Neural cell (in vitro differentiated cells): ENCODE results near the gene PLK3. TPM values are rescaled to one million over a fixed set of nuclear protein-coding genes. Genes with fewer than 3 reads are reported as not detected.

Experiments
- H2AFZ ChIP-seq: fragments of 200-600, 300-800 bp; sonication (generic), shearing (Covaris generic); 2 replicates; pipeline ENCODE4 v1.6.0; 2014; ENCODE audit warnings: low read depth, mild to moderate bottlenecking, antibody characterized with exemption, low read length, moderate library complexity
- H3F3A ChIP-seq: fragments of 200-600 bp; shearing (Covaris generic); 2 replicates; pipeline ENCODE4 v1.6.1; 2016; ENCODE audit warnings: mild to moderate bottlenecking, moderate library complexity, mixed read lengths, antibody characterized with exemption, low read length; ENCODE audit not compliant: insufficient read depth, poor library complexity, severe bottlenecking
- H3K27ac ChIP-seq: fragments of 200-600, 300-800 bp; sonication (generic), shearing (Covaris generic); 2 replicates; pipeline ENCODE4 v1.5.1; 2014; ENCODE audit warnings: mild to moderate bottlenecking, low read length, moderate library complexity
- H3K27me3 ChIP-seq: fragments of 300-800, 200-600 bp; sonication (generic), shearing (Covaris generic); 2 replicates; pipeline ENCODE4 v1.6.0; 2014; ENCODE audit warnings: mild to moderate bottlenecking, low read depth, low read length, moderate library complexity; ENCODE audit not compliant: insufficient read depth
- H3K36me3 ChIP-seq: fragments of 300-800, 200-600 bp; sonication (generic), shearing (Covaris generic); 2 replicates; pipeline ENCODE4 v1.5.1; 2014; ENCODE audit warnings: mild to moderate bottlenecking, antibody characterized with exemption, low read length, moderate library complexity; ENCODE audit not compliant: insufficient read depth
- H3K4me2 ChIP-seq: fragments of 300-800, 200-600 bp; sonication (generic), shearing (Covaris generic); 2 replicates; pipeline ENCODE4 v1.6.0; 2014; ENCODE audit warnings: mild to moderate bottlenecking, low read length
- H3K4me3 ChIP-seq: fragments of 300-800, 200-600 bp; sonication (generic), shearing (Covaris generic); 2 replicates; pipeline ENCODE4 v1.5.1; 2014; ENCODE audit warnings: mild to moderate bottlenecking, low read length, moderate library complexity
- H3K79me2 ChIP-seq: fragments of 200-600 bp; shearing (Covaris generic); replicated peaks from 2 replicates; pipeline ENCODE4 v1.6.0; 2014; ENCODE audit warnings: mild to moderate bottlenecking, low read length, moderate library complexity; ENCODE audit not compliant: insufficient read depth
- H3K9ac ChIP-seq: fragments of 300-800, 200-600 bp; sonication (generic), shearing (Covaris generic); 2 replicates; pipeline ENCODE4 v1.6.1; 2016; ENCODE audit warnings: mild to moderate bottlenecking, low read length, mixed read lengths
- H3K9me2 ChIP-seq: fragments of 200-600 bp; shearing (Covaris generic); 2 replicates; pipeline ENCODE4 v1.6.1; 2016; ENCODE audit warnings: mild to moderate bottlenecking, low read length, mixed read lengths; ENCODE audit not compliant: insufficient read depth
- H3K9me3 ChIP-seq: fragments of 200-600, 300-800 bp; sonication (generic), shearing (Covaris generic); 2 replicates; pipeline ENCODE4 v1.6.1; 2016; ENCODE audit warnings: mild to moderate bottlenecking, mixed run types, low read length, moderate library complexity, mixed read lengths
- H4K20me1 ChIP-seq: fragments of 200-600 bp; shearing (Covaris generic); 2 replicates; pipeline ENCODE4 v1.6.1; 2016; ENCODE audit warnings: mild to moderate bottlenecking, mixed run types; ENCODE audit not compliant: insufficient read depth
- CTCF ChIP-seq: fragments of 450-650 bp; IDR thresholded peaks from 2 replicates; pipeline ENCODE4 v1.5.1; 2014; ENCODE audit warnings: antibody characterized with exemption, mild to moderate bottlenecking, moderate library complexity; ENCODE audit not compliant: poor library complexity, severe bottlenecking
- EP300 ChIP-seq: fragments of 450-650 bp; conservative IDR thresholded peaks from 2 replicates; pipeline ENCODE4 v1.6.1; 2014; ENCODE audit warnings: antibody characterized with exemption, mild to moderate bottlenecking, moderate library complexity; ENCODE audit not compliant: poor library complexity, severe bottlenecking
- EZH2 ChIP-seq: fragments of 200-600, 300-800 bp; shearing (Covaris generic), sonication (generic); IDR thresholded peaks from 2 replicates; pipeline ENCODE4 v1.6.1; 2014; ENCODE audit warnings: antibody characterized with exemption, low read length, borderline replicate concordance, mild to moderate bottlenecking; ENCODE audit not compliant: insufficient read depth, poor library complexity, severe bottlenecking
- MXI1 ChIP-seq: fragments of 450-650 bp; conservative IDR thresholded peaks from 2 replicates; pipeline ENCODE4 v1.6.1; 2014; ENCODE audit warnings: antibody characterized with exemption, mild to moderate bottlenecking; ENCODE audit not compliant: poor library complexity, severe bottlenecking
- POLR2AphosphoS5 ChIP-seq: IDR thresholded peaks from 2 replicates; pipeline ENCODE4 v1.6.1; 2012
- RAD21 ChIP-seq: fragments of 450-650 bp; conservative IDR thresholded peaks from 2 replicates; pipeline ENCODE4 v1.6.1; 2014; ENCODE audit warnings: antibody characterized with exemption, mild to moderate bottlenecking, moderate library complexity
- REST ChIP-seq: IDR thresholded peaks from 2 replicates; pipeline ENCODE4 v1.6.1; 2012; ENCODE audit warnings: borderline replicate concordance
- SMC3 ChIP-seq: fragments of 450-650 bp; conservative IDR thresholded peaks from 2 replicates; pipeline ENCODE4 v1.6.1; 2014; ENCODE audit warnings: antibody characterized with exemption, mild to moderate bottlenecking, moderate library complexity; ENCODE audit not compliant: poor library complexity
- TAF1 ChIP-seq: IDR thresholded peaks from 2 replicates; pipeline ENCODE4 v1.6.1; 2012; ENCODE audit warnings: low read depth
- polyA plus RNA-seq: library from polyadenylated mRNA; depleted of rRNA; stranded (reverse); fragments of >200 nt; gene quantifications from 2 replicates; pipeline ENCODE4 v1.2.3, GENCODE V29; 2014

PLK3 gene
- polyA plus RNA-seq, 1 donor from 2014 or later: 8.3 TPM

- H3K9me2 ChIP-seq: no peaks in the 10 kb centered on the region
- no peaks in the 10 kb centered on the region for H3F3A ChIP-seq
- no peak within 1 kb of the TSS for H2AFZ ChIP-seq
- no peaks in the 10 kb centered on the region for H4K20me1 ChIP-seq
- no peak for TF ChIP-seq TAF1
- TF ChIP-seq RAD21: no peak
- TF ChIP-seq POLR2AphosphoS5: no peak
- TF ChIP-seq SMC3: no peak
- TF ChIP-seq CTCF: no peak
- TF ChIP-seq MXI1: no peak
- no peak for TF ChIP-seq REST
- H3K79me2 ChIP-seq: no peaks in the 10 kb centered on the region
- no peaks in the 10 kb centered on the region for H3K36me3 ChIP-seq
- H3K4me3 ChIP-seq: no peak within 1 kb of the TSS
- H3K4me2 ChIP-seq: no peak within 1 kb of the TSS
- peaks cover 24% of the 10 kb centered on the region for H3K27me3 ChIP-seq
- H3K9ac ChIP-seq: no peak within 1 kb of the TSS
- no peaks in the 10 kb centered on the region for H3K9me3 ChIP-seq
- H3K27ac ChIP-seq: no peak within 1 kb of the TSS
These were observed 11.9 kb upstream of the PLK3 start, which contains the start of gene BEST4 for GRCh38 chr1:44788120-44788860. TSS of gene BEST4 (minus strand) at chr1:44788170. CDS start at chr1:44787705, 465 bp downstream.

DNA sequence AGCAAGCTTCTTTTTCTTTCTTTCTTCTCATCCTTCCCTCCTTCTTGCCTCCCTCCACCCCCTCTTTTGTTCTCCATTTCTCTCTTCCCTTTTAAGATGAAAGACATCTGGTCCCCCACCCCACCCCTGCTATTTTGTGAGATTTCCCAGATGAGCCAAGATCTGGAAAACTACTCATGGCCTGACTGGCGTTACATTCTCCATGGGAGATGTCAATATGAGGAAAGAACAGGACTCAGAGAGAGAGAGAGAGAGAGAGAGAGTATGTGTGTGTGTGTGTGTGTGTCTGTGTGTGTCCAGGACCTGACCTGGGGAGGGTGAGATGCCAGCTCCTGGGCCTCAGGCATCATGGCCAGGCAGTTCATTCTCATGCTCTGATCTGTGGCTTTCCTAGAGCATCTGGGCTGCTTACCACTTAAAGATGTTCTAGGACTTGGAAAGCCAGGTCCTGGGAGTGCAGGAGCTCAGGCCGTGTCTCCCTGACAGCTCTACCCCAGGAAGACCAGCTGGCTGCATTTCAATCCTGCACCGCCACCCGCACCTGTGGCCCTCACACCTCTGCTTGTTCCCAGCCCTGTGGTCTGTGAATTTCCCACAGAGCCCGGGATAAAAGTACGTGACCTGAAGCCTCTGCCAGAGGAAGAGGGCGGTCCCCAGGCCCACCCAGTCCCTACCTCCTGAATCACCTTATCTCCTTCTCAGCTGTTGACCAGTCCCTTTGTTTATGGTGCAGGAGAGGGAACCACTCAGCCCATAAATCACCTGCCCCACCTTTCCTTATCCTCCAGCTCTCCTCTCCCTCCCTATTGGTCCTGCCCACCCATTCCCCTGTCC lies 9.0 kb upstream of the PLK3 start:
- no peak overlapping the region for H2AFZ ChIP-seq
- no peak overlapping the region for H3K4me3 ChIP-seq
- TF ChIP-seq EP300 (no peak), EZH2 (no peak), TAF1 (no peak), MXI1 (no peak), RAD21 (no peak)
- no peak overlapping the region for H3K4me2 ChIP-seq
- H3K9me3 ChIP-seq: no peaks in the 10 kb centered on the region
- H3K9ac ChIP-seq: no peak overlapping the region
- H3K27ac ChIP-seq: no peak overlapping the region
- H3K36me3 ChIP-seq: no peaks in the 10 kb centered on the region
- no peaks in the 10 kb centered on the region for H3K79me2 ChIP-seq
- H3F3A ChIP-seq: no peaks in the 10 kb centered on the region
- no peaks in the 10 kb centered on the region for H3K9me2 ChIP-seq
- H4K20me1 ChIP-seq: no peaks in the 10 kb centered on the region
- H3K27me3 ChIP-seq: no peaks in the 10 kb centered on the region
